Neuronal stem cell (in vitro differentiated cells): ENCODE data around the gene KIF14.
"Not testable (repeated sequence)": the region's sequence is repeated elsewhere in the genome, so short reads cannot be mapped to it uniquely, and the experiment has no call there.

Experiments
- DNase-seq: peaks from one replicate; pipeline ENCODE4 v3.0.0-alpha.2; 2013; ENCODE audit warnings: low spot score
- H2AFZ ChIP-seq: one replicate; pipeline ENCODE4 v1.6.1; 2013; ENCODE audit warnings: mild to moderate bottlenecking, low read length, inconsistent platforms
- H2AK5ac ChIP-seq: 2 replicates; pipeline ENCODE4 v1.6.1; 2013; ENCODE audit warnings: low read depth, mild to moderate bottlenecking, inconsistent platforms, low read length, moderate library complexity, mixed read lengths
- H2BK120ac ChIP-seq: 2 replicates; pipeline ENCODE4 v1.6.1; 2013; ENCODE audit warnings: low read depth, mild to moderate bottlenecking, inconsistent platforms, low read length, moderate library complexity, mixed read lengths
- H2BK12ac ChIP-seq: one replicate; pipeline ENCODE4 v1.6.1; 2013; ENCODE audit warnings: low read length, inconsistent platforms
- H2BK15ac ChIP-seq: 2 replicates; pipeline ENCODE4 v1.6.1; 2013; ENCODE audit warnings: mild to moderate bottlenecking, low read length, inconsistent platforms, mixed read lengths
- H2BK5ac ChIP-seq: one replicate; pipeline ENCODE4 v1.6.1; 2013; ENCODE audit warnings: inconsistent platforms, mild to moderate bottlenecking, low read length, moderate library complexity
- H3K14ac ChIP-seq: one replicate; pipeline ENCODE4 v1.6.1; 2013; ENCODE audit warnings: low read length, inconsistent platforms
- H3K18ac ChIP-seq: 2 replicates; pipeline ENCODE4 v1.6.1; 2013; ENCODE audit warnings: low read length, inconsistent platforms
- H3K23ac ChIP-seq: 2 replicates; pipeline ENCODE4 v1.6.1; 2013; ENCODE audit warnings: low read depth, mild to moderate bottlenecking, mixed read lengths, low read length, inconsistent platforms; ENCODE audit not compliant: poor library complexity
- H3K27ac ChIP-seq: replicated peaks from 3 replicates; pipeline ENCODE4 v1.5.1; 2013; ENCODE audit warnings: low read length, inconsistent platforms
- H3K27me3 ChIP-seq, 3 experiments: 2 replicates each; pipeline ENCODE4 v1.6.1; 2013; ENCODE audit warnings: low read length in 3 of 3, mild to moderate bottlenecking in 2 of 3, inconsistent platforms in 1 of 3, low read depth in 1 of 3, mixed read lengths in 1 of 3, moderate library complexity in 1 of 3; ENCODE audit not compliant: control insufficient read depth in 3 of 3, insufficient read depth in 3 of 3
- H3K36me3 ChIP-seq, 2 donors: replicated peaks in 1 of 2; 2 replicates each; pipeline ENCODE4 v1.6.1; 2013; ENCODE audit warnings: low read length in 2 of 2; ENCODE audit not compliant: control insufficient read depth in 2 of 2, insufficient read depth in 2 of 2
- H3K4ac ChIP-seq: 2 replicates; pipeline ENCODE4 v1.6.1; 2013; ENCODE audit warnings: inconsistent platforms, mild to moderate bottlenecking, low read length, moderate library complexity
- H3K4me1 ChIP-seq, 2 donors: 1 replicate in 1 of 2; 2 replicates in 1 of 2; pipeline ENCODE4 v1.6.1; 2013; ENCODE audit warnings: low read length in 2 of 2, low read depth in 1 of 2; ENCODE audit not compliant: control insufficient read depth in 2 of 2, insufficient read depth in 1 of 2
- H3K4me2 ChIP-seq: one replicate; pipeline ENCODE4 v1.6.1; 2013; ENCODE audit warnings: mild to moderate bottlenecking, low read length, inconsistent platforms; ENCODE audit not compliant: insufficient read depth, poor library complexity, severe bottlenecking
- H3K4me3 ChIP-seq, 2 donors: 2 replicates each; pipeline ENCODE4 v1.5.1; 2013; ENCODE audit warnings: low read length in 2 of 2, mild to moderate bottlenecking in 2 of 2, inconsistent platforms in 1 of 2, moderate library complexity in 1 of 2
- H3K79me1 ChIP-seq: one replicate; pipeline ENCODE4 v1.6.1; 2013; ENCODE audit warnings: low read depth, mild to moderate bottlenecking, inconsistent platforms, low read length, moderate library complexity
- H3K9ac ChIP-seq: one replicate; pipeline ENCODE4 v1.6.1; 2013; ENCODE audit warnings: mild to moderate bottlenecking, low read depth, low read length, inconsistent platforms; ENCODE audit not compliant: poor library complexity
- H3K9me3 ChIP-seq, 2 donors: replicated peaks in 1 of 2; 2 replicates each; pipeline versions ENCODE3 to v1.6.1; 2013; ENCODE audit warnings: low read length in 2 of 2, mild to moderate bottlenecking in 2 of 2, inconsistent platforms in 1 of 2, low read depth in 1 of 2, mixed read lengths in 1 of 2, moderate library complexity in 1 of 2; ENCODE audit not compliant: control insufficient read depth in 2 of 2, insufficient read depth in 1 of 2
- H4K8ac ChIP-seq: one replicate; pipeline ENCODE4 v1.6.1; 2013; ENCODE audit warnings: low read depth, mild to moderate bottlenecking, inconsistent platforms, low read length, moderate library complexity
- H4K91ac ChIP-seq: one replicate; pipeline ENCODE4 v1.6.1; 2013; ENCODE audit warnings: low read length, low read depth, mild to moderate bottlenecking, inconsistent platforms; ENCODE audit not compliant: poor library complexity
- WGBS, 2 donors: extraction: QIAGEN DNeasy Blood & Tissue Kit; methylation state at CpG; one replicate each; pipeline ENCODE4 v1.1.7; 2013; ENCODE audit warnings: missing lambda C conversion rate in 2 of 2, mixed read lengths in 1 of 2; ENCODE audit not compliant: insufficient read length in 2 of 2, insufficient replicate concordance in 1 of 2; ENCODE audit errors: extremely low coverage in 2 of 2; 5-methylcytosine and 5-hydroxymethylcytosine counted together

Gene KIF14

GRCh38 chr1:200526709-200527612 lies 93.6 kb downstream of the KIF14 start:
- no CpG with 5 or more reads among the region's 5 CpGs for WGBS, 2 donors

DNA sequence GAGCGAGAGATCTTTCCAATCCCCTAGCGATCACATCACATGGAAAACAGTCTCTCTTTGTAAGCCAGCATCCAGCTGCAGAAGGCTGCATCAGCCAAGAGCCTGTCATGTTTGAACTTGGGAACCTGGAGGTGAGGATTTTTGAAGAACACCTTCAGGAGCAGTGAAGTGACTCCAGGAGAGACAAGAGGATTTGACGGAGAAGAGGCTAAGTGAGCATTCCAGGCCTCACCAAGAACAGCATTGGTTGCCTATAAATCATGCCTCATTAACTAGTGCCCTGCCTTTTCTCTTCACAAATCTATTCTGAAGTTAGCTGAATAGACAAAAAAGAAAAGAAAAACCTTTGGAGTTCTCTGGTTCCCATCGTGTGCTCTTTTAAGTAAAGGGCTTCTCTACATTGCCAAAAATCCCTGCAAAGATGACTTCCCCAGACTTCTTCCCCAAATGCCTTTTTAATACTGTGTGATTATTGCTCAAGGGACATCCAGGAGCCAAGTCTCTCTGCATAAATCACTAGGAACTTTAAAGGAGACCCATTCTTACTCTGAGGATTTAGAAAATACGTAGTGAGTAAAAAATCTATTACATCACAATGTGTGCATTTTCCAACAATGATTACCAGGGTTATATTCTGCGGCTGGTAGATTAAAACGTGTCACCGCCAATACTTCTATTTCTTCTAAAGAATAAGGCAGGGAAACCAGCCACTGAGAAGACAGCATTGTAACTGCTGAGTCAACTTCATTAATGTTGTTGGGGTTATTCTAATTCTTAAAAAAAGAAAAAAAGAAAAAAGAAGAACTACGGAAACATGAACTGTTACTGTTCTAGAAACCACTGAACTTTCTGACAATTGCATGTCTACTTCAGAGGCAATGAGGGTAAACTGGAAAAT lies 95.2 kb downstream of the KIF14 start:
- Histone ChIP-seq H3K36me3 (no peaks in the 10 kb centered on the region), H3K4ac (no peak overlapping the region), H3K4me1 (peaks cover 0 to 5% of the 10 kb centered on the region in 2 donors), H2BK5ac (no peak overlapping the region), H3K14ac (no peak overlapping the region), H2AFZ (no peak overlapping the region), H2BK12ac (no peak overlapping the region), H2BK15ac (no peak overlapping the region), H4K91ac (no peak overlapping the region), H3K27me3 (peaks cover 0 to 5% (median 0%) of the 10 kb centered on the region in 3 experiments), H3K9me3 (peaks cover 0 to 2% of the 10 kb centered on the region in 2 donors), H2AK5ac (no peak overlapping the region), H3K4me3 (no peak overlapping the region), H4K8ac (no peak overlapping the region), H3K4me2 (no peak overlapping the region), H3K23ac (no peak overlapping the region), H3K27ac (no peak overlapping the region), H3K79me1 (no peaks in the 10 kb centered on the region), H3K9ac (no peak overlapping the region), H2BK120ac (no peak overlapping the region), H3K18ac (no peak overlapping the region)
- no CpG with 5 or more reads among the region's 9 CpGs for WGBS, 2 donors
- DNase-seq, result no peak

More at GRCh38 chr1:200526709-200527612, 93.6 kb downstream of the KIF14 start:
- Histone ChIP-seq H2AFZ (no peak overlapping the region), H3K9ac (no peak overlapping the region), H3K23ac (no peak overlapping the region), H2BK15ac (no peak overlapping the region), H3K36me3 (no peaks in the 10 kb centered on the region), H3K4me2 (no peak overlapping the region), H3K4ac (no peak overlapping the region), H3K4me3 (no peak overlapping the region), H2BK5ac (no peak overlapping the region), H2AK5ac (no peak overlapping the region), H3K27me3 (peaks cover 0 to 7% (median 0%) of the 10 kb centered on the region in 3 experiments), H3K27ac (no peak overlapping the region), H3K14ac (no peak overlapping the region), H4K91ac (no peak overlapping the region), H2BK120ac (no peak overlapping the region), H3K4me1 (peaks cover 2 to 11% of the 10 kb centered on the region in 2 donors), H4K8ac (no peak overlapping the region), H3K18ac (peak overlapping the region; percentile 5), H3K9me3 (peaks cover 0 to 2% of the 10 kb centered on the region in 2 donors), H2BK12ac (no peak overlapping the region), H3K79me1 (no peaks in the 10 kb centered on the region)
- no peak for DNase-seq

DNA sequence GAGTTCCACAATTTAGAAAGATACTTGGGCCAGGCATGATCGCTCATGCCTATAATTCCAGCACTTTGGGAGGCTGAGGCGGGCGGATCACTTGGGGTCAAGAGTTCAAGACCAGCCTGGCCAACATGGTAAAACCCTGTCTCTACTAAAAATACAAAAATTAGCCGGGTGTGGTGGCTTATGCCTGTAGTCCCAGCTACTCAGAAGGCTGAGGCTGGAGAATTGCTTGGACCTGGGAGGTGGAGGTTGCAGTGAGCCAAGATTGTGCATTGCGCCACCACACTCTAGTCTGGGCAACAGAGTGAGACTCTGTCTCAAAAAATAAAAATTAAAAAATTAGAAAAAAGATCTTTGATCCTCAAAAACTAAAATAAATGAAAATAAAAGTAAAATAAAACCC lies 96.0 kb downstream of the KIF14 start:
- not testable (repeated sequence) for H2AFZ ChIP-seq
- no CpG with 5 or more reads among the region's 5 CpGs for WGBS, 2 donors

DNA sequence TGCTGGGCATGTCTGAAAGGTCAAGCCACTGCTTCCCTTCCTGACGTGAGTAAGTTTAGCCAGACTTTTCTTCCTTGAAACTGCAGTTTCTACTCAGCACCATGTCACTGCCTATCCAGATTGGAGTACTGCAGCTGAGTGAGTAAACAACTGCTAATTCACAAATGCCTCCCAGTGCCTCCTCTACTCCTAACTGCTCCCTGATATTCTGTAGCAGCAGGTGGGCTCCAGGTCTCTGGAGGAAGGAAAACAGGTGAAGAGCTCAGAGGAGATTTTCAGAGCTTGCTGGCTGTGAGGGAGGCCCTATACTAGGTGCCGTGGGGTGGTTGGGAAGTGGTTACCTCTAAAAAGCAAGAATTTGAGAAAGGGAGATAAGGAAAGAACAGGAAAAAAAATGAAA lies 96.5 kb downstream of the KIF14 start:
- Histone ChIP-seq H3K4me1 (peaks cover 0 to 3% of the 10 kb centered on the region in 2 donors), H3K23ac (no peak overlapping the region), H2BK5ac (no peak overlapping the region), H3K4me2 (no peak overlapping the region), H3K9ac (no peak overlapping the region), H3K14ac (no peak overlapping the region), H3K36me3 (no peaks in the 10 kb centered on the region), H3K4me3 (no peak overlapping the region), H3K4ac (no peak overlapping the region), H3K9me3 (peaks cover 0 to 2% of the 10 kb centered on the region in 2 donors), H3K79me1 (no peaks in the 10 kb centered on the region), H4K8ac (no peak overlapping the region), H2AFZ (no peak overlapping the region), H2AK5ac (no peak overlapping the region), H2BK120ac (no peak overlapping the region), H3K27me3 (peaks cover 0 to 5% (median 0%) of the 10 kb centered on the region in 3 experiments), H3K18ac (no peak overlapping the region), H2BK15ac (no peak overlapping the region), H4K91ac (no peak overlapping the region), H3K27ac (no peak overlapping the region), H2BK12ac (no peak overlapping the region)
- no CpG with 5 or more reads among the region's 2 CpGs for WGBS, 2 donors
- DNase-seq, result no peak

More for the DNA sequence above, 96.0 kb downstream of the KIF14 start:
- H2AK5ac ChIP-seq, H3K4ac ChIP-seq, H2BK12ac ChIP-seq, H3K9ac ChIP-seq, H3K27me3 ChIP-seq, H3K23ac ChIP-seq, H3K36me3 ChIP-seq, H2BK120ac ChIP-seq, H4K8ac ChIP-seq, H3K14ac ChIP-seq, H3K4me3 ChIP-seq, H3K27ac ChIP-seq, H3K18ac ChIP-seq, H2BK15ac ChIP-seq, H4K91ac ChIP-seq, H3K4me2 ChIP-seq, DNase-seq, H3K9me3 ChIP-seq, H3K79me1 ChIP-seq, H2BK5ac ChIP-seq, H3K4me1 ChIP-seq: not testable (repeated sequence)
